GM18867 (cell line): ENCODE measurements around the gene GRID2.

Source experiments
- ATAC-seq: cut with Tn5 transposase; IDR thresholded peaks from one replicate; pipeline ENCODE4 v1.9.1; 2021; ENCODE audit warnings: mild to moderate bottlenecking, moderate library complexity; ENCODE audit not compliant: unreplicated experiment

The GRID2 gene

GRCh38 chr4:93466446-93466845, 1162.7 kb downstream of the GRID2 start:
- ATAC-seq, result no peak

DNA sequence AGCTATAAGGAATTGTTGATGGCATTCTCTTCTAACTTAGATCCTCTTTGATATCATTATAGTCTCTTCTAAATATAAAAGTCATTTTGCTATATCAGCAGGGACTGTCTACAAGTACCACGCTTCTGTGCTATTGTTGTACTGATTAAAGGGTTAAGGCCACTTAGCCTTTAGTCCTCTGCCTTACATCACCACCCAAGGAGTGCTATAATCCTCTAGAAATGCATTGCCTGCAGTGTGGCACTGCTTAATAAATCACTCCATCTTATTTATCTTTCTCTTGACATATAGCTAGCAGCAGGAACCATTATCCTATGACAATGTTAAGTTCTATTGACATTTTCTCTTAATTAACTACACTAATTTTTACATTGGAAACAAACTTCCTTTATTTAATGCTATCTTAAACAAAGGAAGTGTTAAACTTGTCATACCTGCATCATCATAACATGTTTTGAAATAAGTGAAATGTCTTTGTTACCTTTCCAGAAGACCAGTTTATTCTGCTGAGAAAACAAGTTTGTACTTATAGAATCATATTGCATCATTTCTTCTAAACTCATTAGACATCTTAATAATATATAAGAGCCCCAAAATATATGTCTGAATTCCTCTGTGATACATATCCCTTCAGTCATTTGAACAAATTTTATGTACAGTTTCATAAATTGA, 1163.9 kb downstream of the GRID2 start:
- ATAC-seq, result no peak

DNA sequence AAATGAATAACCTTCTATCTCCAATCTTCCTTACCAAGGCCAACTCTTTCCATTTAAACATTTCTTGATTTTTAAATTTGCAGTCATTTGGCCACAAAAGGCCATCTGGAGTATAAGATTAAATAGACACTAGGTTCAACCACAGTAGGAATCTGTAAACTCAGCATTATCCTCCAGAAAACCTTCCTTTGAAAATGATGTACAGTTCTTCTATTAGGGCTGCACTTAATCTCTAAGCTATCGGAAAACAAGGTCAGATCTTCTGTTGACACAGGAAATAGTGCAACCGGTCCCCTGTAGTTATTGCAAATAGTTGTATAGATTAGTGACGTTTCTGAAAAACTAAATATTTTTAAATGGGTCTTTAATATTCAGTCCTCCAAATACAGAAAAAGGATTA, 1165.8 kb downstream of the GRID2 start:
- ATAC-seq, result no peak

- ATAC-seq, result no peak
Measured at GRCh38 chr4:93475730-93476129, 1172.0 kb downstream of the GRID2 start.

DNA sequence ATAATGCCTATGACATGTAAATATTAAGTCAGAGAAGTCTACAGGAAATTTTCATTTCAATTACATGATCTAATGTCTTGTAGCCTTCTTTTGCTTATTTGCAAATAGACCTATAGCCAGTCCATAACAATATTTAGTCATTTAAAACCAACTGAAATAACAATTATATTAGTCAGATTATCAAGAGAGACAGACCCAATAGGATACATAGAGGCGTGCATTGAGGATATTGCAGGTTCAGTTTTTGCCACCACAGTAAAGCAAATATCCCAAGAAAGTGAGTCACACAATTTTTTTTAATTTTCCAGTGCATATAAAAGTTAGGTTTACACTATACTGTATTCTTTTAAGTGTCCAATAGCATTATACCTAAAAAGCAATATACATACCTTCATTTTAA, 1175.0 kb downstream of the GRID2 start:
- no peak for ATAC-seq

- no peak for ATAC-seq
Measured at GRCh38 chr4:93480452-93480851, 1176.7 kb downstream of the GRID2 start.

DNA sequence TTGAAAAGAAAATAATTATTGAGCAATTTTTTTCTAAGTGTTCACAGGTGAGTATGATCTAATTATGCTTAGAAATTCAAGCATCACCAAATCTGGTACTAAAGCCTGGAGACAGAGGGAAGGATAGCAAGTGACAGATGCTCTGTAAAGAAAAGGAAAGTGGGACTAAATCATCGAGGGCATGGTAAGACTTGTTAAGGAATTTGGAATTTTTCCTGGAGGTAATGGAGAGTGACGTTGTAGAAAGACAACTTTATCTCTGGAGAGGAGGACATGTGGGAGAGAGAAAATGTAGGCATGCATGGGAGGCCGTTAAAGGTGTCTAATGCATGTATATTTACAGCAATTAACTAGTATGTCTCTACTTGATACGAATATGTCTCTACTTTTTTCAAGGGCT, 1191.6 kb downstream of the GRID2 start:
- no peak for ATAC-seq

DNA sequence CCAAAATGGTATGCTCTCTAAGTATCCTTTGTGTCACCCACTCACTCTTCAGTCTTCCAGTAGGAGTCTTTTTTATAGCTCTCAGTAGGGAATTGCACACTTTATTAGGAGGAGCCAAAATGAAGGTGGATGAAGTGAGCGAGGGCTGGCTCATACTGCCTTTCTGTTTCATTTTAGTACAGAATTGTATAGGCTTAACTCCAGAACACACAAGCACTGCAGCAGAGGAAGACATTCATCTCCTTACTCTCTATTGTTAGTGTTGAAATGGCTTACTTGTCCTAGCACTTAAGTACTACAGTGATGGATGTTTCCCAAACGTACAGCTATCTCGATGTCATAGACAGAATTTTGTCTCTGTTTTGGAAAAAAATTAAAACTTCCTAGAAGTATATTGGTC, 1197.5 kb downstream of the GRID2 start:
- no peak for ATAC-seq

DNA sequence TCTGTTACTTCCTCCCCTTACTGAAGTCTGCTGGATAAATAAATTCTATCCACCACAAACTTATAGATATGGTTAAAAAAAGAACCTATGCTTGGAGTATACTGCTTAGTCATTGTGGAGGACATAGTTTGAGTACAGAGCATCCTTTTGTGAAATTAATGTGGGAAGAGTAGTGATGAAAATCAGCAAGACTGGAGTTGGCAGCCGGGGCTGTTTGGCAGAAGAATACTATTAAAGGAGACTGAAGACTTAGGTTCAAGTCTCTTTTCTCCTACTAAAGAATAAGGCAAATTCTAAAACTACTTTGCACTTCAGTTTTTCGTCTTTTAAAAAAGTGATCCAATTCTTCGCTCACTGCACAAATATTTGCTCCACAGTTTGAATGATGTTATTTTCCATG, 1198.2 kb downstream of the GRID2 start:
- ATAC-seq, result no peak

DNA sequence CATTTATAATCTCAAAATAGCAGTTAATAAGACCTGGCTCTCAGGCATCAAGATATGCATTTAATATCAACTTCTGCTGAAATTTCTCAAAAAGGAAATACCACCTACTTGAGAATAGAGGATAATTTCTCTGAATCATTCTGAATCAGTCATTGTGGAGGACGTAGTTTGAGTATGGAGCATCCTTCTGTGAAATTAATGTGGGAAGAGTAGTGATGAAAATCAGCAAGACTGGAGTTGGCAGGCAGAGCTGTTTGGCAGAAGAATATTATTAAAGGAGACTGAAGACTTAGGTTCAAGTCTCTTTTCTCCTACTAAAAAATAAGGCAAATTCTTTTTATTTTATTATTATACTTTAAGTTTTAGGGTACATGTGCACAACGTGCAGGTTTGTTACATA, 1199.2 kb downstream of the GRID2 start:
- ATAC-seq, result no peak

DNA sequence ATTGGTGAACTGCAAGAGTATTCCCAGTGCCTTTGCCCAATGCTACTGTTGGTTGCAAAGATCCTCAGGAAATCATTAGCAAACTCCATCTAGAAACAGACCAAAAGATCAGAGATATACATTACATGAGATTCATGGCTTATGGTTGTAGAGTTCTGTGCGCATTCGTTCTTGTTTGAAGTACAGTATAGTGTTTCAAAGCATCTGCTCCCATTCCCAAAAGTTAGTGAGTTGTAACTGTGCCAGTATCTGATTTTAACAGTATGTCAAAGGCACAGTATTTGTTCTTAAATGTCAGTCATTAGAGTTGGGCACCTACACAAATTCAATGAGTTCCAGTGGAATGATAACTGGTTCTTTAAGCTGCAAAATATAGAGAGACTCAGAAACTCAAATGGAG, 1210.1 kb downstream of the GRID2 start:
- ATAC-seq, result no peak

- ATAC-seq, result no peak
Measured at GRCh38 chr4:93515208-93515607, 1211.4 kb downstream of the GRID2 start.

DNA sequence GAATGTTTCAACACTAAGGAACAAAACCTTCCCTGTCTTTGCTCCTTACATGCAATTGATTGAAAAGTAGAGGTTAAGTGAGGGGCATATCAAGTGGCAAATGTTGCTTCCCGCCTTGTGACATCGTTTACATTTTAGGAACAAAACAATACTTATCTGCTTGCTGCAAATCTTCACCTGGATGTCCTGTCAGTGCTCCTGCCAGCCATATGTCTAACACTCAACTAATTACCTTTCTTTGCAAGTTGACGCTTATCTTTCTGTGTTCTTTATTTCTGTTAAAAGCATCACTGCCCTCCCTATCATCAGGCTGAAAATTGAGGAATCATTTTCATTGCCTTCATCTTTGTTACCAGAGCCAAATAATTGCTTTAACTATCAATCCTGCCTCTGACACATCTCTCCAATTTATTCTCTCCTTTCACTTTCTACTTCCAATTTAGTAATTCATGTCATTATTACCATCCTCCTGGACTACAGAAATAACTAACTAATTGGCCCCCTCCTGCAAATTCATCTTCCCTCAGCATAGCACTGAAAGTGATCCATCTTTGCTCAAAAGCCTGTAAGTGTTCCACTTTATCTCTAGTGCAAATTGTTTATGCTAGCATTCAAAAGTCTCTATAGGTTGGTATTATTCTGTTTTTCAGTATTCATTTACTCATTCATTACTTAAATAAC, 1226.1 kb downstream of the GRID2 start:
- ATAC-seq, result no peak

- no peak for ATAC-seq
Measured at GRCh38 chr4:93532234-93532633, 1228.5 kb downstream of the GRID2 start.

DNA sequence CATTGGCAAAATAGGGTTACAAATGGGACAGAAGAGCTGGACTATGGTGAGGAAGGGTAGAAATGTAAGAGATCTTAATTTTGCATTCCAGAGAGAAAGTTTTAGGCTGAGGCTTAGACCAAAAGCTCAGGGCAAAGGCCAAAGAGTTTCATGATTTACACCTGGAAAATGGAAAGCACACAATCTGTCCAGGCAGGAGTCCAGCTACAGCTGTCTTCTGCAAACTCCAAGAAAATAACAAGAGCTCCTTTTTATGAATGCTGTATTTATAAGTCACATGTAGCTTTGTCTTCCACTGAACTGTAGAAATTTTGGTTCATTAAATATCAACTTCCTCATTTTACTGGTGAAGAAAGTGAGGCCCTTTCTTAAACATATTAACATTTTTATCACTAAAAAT, 1236.8 kb downstream of the GRID2 start:
- ATAC-seq, result no peak

DNA sequence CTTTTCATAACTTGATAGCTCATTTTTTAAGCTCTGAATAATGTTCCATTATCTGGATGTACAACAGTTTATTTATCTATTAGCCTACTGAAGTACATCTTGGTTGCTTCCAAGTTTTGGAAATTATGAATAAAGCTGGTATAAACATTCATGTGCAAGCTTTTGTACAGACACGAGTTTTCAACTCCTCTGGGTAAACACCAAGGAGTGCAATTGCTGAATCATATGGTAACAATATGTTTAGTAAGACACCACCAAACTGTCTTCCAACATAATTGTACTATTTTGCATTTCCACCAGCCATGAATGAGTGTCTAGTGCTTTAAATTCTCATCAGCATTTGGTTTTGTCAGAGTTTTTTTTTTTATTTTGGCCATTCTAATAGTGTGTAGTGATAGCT, 1258.1 kb downstream of the GRID2 start:
- no peak for ATAC-seq

GRCh38 chr4:93568758-93569157, 1265.0 kb downstream of the GRID2 start:
- no peak for ATAC-seq

- ATAC-seq, result no peak
Measured at GRCh38 chr4:93573285-93573684, 1269.5 kb downstream of the GRID2 start.

GRCh38 chr4:93578942-93579341, 1275.2 kb downstream of the GRID2 start:
- ATAC-seq, result no peak

DNA sequence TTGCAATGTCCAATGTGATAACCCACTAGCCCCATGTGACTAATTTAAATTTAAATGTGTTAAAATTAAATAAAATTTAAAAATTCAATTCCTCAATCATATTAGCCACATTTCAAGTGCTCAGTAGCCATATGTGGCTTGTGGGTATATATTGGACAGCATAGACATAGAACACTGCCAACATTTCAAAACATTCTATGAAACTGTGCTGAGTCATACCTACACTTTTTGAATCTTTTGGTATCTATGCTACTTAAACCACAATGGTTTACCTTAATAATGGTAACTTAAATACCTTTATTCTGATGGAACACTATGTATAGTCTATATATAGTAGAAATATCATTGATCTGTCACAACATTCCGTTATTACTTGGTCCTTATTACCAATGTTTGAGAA, 1301.4 kb downstream of the GRID2 start:
- ATAC-seq, result no peak

DNA sequence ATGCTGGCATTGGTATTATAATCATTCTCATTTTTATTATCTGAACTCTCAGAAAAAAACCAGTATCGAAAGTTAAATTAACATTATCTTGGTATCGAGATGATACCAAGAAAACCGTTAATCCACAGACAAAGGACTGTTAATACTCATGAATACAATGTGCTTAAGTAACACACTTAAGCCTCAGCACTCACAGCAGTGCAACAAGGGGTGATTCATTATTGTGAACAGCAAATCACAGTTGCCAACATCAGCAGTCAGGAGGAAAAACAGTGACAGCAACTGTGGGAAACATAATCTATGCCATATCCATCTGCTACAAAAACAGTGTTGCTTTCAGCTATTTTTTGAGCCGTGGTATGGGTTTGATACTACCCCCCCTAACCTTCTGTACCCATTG, 1313.8 kb downstream of the GRID2 start:
- no peak for ATAC-seq

DNA sequence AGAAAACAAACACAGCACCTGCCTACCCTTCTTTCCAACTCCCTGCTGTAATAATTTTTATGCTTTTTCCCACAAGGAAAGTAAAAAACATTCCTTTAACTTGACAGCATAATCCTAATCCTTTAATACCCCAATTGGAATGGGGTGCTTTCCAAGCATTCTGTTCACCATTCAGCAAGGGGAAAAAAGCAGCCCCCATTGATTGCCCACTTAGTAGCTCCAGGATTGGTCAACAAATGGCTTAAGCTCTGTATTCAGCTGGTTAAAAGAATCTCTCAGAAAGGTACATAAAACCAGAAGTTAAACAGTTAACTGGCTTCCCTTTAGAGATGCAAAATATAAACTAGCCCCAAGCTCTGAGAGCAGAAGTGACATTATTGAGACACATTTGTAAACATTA, 1330.0 kb downstream of the GRID2 start:
- no peak for ATAC-seq

DNA sequence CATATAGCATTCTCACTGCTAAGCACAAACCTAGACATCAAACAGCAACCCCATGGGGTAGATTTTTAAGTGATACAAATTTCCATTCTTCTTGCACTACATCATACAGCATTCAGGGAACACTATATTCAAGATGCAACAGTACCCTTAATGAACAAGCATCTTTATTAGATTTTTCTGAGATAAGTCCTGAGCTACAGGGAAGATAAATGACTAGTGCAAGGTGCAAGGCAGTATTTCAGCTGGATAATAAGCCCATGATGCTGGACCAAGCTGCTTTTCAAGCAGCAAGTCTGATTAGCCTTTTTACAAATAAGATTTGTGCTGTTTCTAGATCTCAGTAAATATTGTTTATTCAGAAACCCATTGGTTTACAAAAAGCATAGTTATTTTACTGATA, 1332.2 kb downstream of the GRID2 start:
- no peak for ATAC-seq
